GM23338 (cell line): ENCODE results near the gene HPD. TPM values are rescaled to one million over a fixed set of nuclear protein-coding genes. Genes with fewer than 3 reads are reported as not detected.

Experiments used
- ATAC-seq: fragments of 200-7000 bp; cut with Tn5 transposase; 3 replicates; pipeline ENCODE4 v1.9.1; 2020
- DNase-seq: peaks from one replicate; pipeline ENCODE4 v3.0.0-alpha.2; 2015; ENCODE audit warnings: low spot score
- H2AFZ ChIP-seq: fragments of 200-600 bp; sonication (generic); 2 replicates; pipeline ENCODE4 v1.8.0; 2016; ENCODE audit warnings: antibody characterized with exemption, mild to moderate bottlenecking, moderate library complexity
- H3F3A ChIP-seq: fragments of 200-600 bp; sonication (generic); replicated peaks from 2 replicates; pipeline ENCODE4 v1.8.0; 2017; ENCODE audit warnings: antibody characterized with exemption, mixed run types, low read depth
- H3K27ac ChIP-seq: fragments of 200-600 bp; sonication (generic); 2 replicates; pipeline ENCODE4 v1.6.1; 2016; ENCODE audit warnings: low read depth
- H3K27me3 ChIP-seq: fragments of 200-600 bp; sonication (generic); 2 replicates; pipeline ENCODE4 v1.8.0; 2016; ENCODE audit warnings: mild to moderate bottlenecking, mixed run types, moderate library complexity; ENCODE audit not compliant: insufficient read depth
- H3K36me3 ChIP-seq: fragments of 200-600 bp; sonication (generic); 2 replicates; pipeline ENCODE4 v1.8.0; 2016; ENCODE audit warnings: mild to moderate bottlenecking; ENCODE audit not compliant: insufficient read depth
- H3K4me1 ChIP-seq: fragments of 200-600 bp; sonication (generic); 2 replicates; pipeline ENCODE4 v1.8.0; 2016; ENCODE audit warnings: mild to moderate bottlenecking, moderate library complexity; ENCODE audit not compliant: insufficient read depth
- H3K4me2 ChIP-seq: fragments of 200-600 bp; sonication (generic); 2 replicates; pipeline ENCODE4 v1.7.1; 2017; ENCODE audit warnings: mixed run types
- H3K4me3 ChIP-seq: fragments of 200-600 bp; sonication (generic); 2 replicates; pipeline ENCODE4 v1.6.1; 2016; ENCODE audit warnings: mixed run types
- H3K79me2 ChIP-seq: fragments of 200-600 bp; sonication (generic); replicated peaks from 2 replicates; pipeline ENCODE4 v1.8.0; 2017; ENCODE audit warnings: mild to moderate bottlenecking; ENCODE audit not compliant: insufficient read depth
- H3K9me2 ChIP-seq: fragments of 200-600 bp; sonication (generic); 2 replicates; pipeline ENCODE4 v1.8.0; 2017; ENCODE audit not compliant: insufficient read depth
- H4K20me1 ChIP-seq: fragments of 200-600 bp; sonication (generic); replicated peaks from 2 replicates; pipeline ENCODE4 v1.8.0; 2017; ENCODE audit warnings: mild to moderate bottlenecking; ENCODE audit not compliant: insufficient read depth
- H3K27ac Mint-ChIP-seq: 2 replicates; pipeline ENCODE4 v1.8.0; 2020; ENCODE audit warnings: inconsistent platforms, mild to moderate bottlenecking, moderate library complexity, mixed read lengths
- H3K27me3 Mint-ChIP-seq: 3 replicates; pipeline ENCODE4 v1.8.0; 2022; ENCODE audit warnings: low read depth, mild to moderate bottlenecking, moderate library complexity, mixed read lengths, inconsistent platforms; ENCODE audit not compliant: insufficient read depth, poor library complexity
- H3K36me3 Mint-ChIP-seq: 3 replicates; pipeline ENCODE4 v1.8.0; 2021; ENCODE audit warnings: low read depth, mild to moderate bottlenecking, inconsistent platforms, moderate library complexity, mixed read lengths
- H3K4me1 Mint-ChIP-seq: 3 replicates; pipeline ENCODE4 v1.8.0; 2020; ENCODE audit warnings: mild to moderate bottlenecking, inconsistent platforms, mixed read lengths
- H3K4me3 Mint-ChIP-seq: 3 replicates; pipeline ENCODE4 v1.8.0; 2021; ENCODE audit warnings: moderate library complexity, mild to moderate bottlenecking, inconsistent platforms, mixed read lengths
- H3K9me3 Mint-ChIP-seq: 3 replicates; pipeline ENCODE4 v1.8.0; 2020; ENCODE audit warnings: moderate library complexity, mild to moderate bottlenecking, inconsistent platforms, mixed read lengths
- CREB1 ChIP-seq: fragments of 250-450 bp; sonication (Bioruptor Pico); IDR thresholded peaks from 2 replicates; pipeline ENCODE4 v1.5.0; 2020; ENCODE audit warnings: low read depth, mild to moderate bottlenecking, moderate library complexity
- CTCF ChIP-seq, 2 experiments: fragments of 200-600 bp in 1 of 2; sonication (generic) in 1 of 2; conservative IDR thresholded peaks; 2 replicates each; pipeline versions ENCODE4 v1.5.1 to v1.6.1; 2016 to 2017; ENCODE audit warnings: antibody characterized with exemption in 2 of 2, low read depth in 2 of 2, mild to moderate bottlenecking in 2 of 2, moderate library complexity in 1 of 2
- JUNB ChIP-seq: IDR thresholded peaks from one replicate; pipeline ENCODE4 v1.6.1; 2016; ENCODE audit warnings: antibody characterized with exemption; ENCODE audit not compliant: unreplicated experiment
- POLR2AphosphoS5 ChIP-seq: IDR thresholded peaks from 2 replicates; pipeline ENCODE4 v1.6.1; 2016; ENCODE audit warnings: antibody characterized with exemption, low read depth
- REST ChIP-seq: IDR thresholded peaks from one replicate; pipeline ENCODE4 v1.6.1; 2018; ENCODE audit warnings: antibody characterized with exemption; ENCODE audit not compliant: unreplicated experiment
- ZNF331 ChIP-seq: fragments of 250-450 bp; sonication (Bioruptor Pico); IDR thresholded peaks from 2 replicates; pipeline ENCODE4 v1.5.0; 2020; ENCODE audit warnings: low read depth, mild to moderate bottlenecking, moderate library complexity
- polyA plus RNA-seq: library from polyadenylated mRNA; unstranded; fragments of >200 nt; fragmentation: Nextera tagmentation; extraction: Ambion mirVana; gene quantifications from 2 replicates; pipeline ENCODE4 v1.2.1, GENCODE V29; 2016
- total RNA-seq: library from RNA; depleted of rRNA; stranded (reverse); fragments of >200 nt; shearing (Covaris generic); gene quantifications from 2 replicates; pipeline ENCODE4 v1.2.3, GENCODE V29; 2014

The HPD gene
- total and polyA plus RNA-seq, 2 experiments from 2014 or later, result not detected

GRCh38 chr12:121800694-121801594, 57.7 kb downstream of the HPD start:
- Histone ChIP-seq H3K4me2 (peak overlapping the region; percentile 94), H3K27ac (peak overlapping the region; percentile 99), H3K79me2 (peaks cover 60% of the 10 kb centered on the region), H3K4me3 (peak overlapping the region; percentile 59), H3K9me2 (no peaks in the 10 kb centered on the region), H2AFZ (no peak overlapping the region), H3K4me1 (peaks cover 33% of the 10 kb centered on the region), H3F3A (peaks cover 28% of the 10 kb centered on the region; the same call in 1 of the 2 replicates), H4K20me1 (peaks cover 9% of the 10 kb centered on the region; the same call in 1 of the 2 replicates), H3K36me3 (no peaks in the 10 kb centered on the region), H3K27me3 (no peaks in the 10 kb centered on the region)
- H3K4me3 Mint-ChIP-seq, result peak overlapping the region; percentile 90
- H3K9me3 Mint-ChIP-seq, result peaks cover 5% of the 10 kb centered on the region; the same call in 2 of the 3 replicates
- peaks cover 39% of the 10 kb centered on the region for H3K4me1 Mint-ChIP-seq
- DNase-seq, result peak; percentile 79
- peak overlapping the region; percentile 100 for H3K27ac Mint-ChIP-seq
- TF ChIP-seq POLR2AphosphoS5 (peak; percentile 52), ZNF331 (no peak), CREB1 (CRISPR knock-in tag) (0 out of 2 replicates have a peak, but pooled peaks have one; percentile 22)
- H3K27me3 Mint-ChIP-seq, result peaks cover 36% of the 10 kb centered on the region
- peaks cover 45% of the 10 kb centered on the region for H3K36me3 Mint-ChIP-seq
- ATAC-seq, result no peak

GRCh38 chr12:121799842-121800693, 58.6 kb downstream of the HPD start:
- Mint-ChIP-seq H3K4me1 (peaks cover 37% of the 10 kb centered on the region), H3K27ac (peak overlapping the region; percentile 91), H3K27me3 (peaks cover 36% of the 10 kb centered on the region), H3K9me3 (peaks cover 5% of the 10 kb centered on the region; the same call in 2 of the 3 replicates), H3K4me3 (peak overlapping the region; percentile 84), H3K36me3 (peaks cover 47% of the 10 kb centered on the region)
- H4K20me1 ChIP-seq, result peaks cover 9% of the 10 kb centered on the region; the same call in 1 of the 2 replicates
- peaks cover 51% of the 10 kb centered on the region for H3K79me2 ChIP-seq
- peaks cover 35% of the 10 kb centered on the region for H3F3A ChIP-seq
- H3K27ac ChIP-seq, result peak overlapping the region; percentile 96
- DNase-seq (peak; percentile 83), ATAC-seq (peak; percentile 8)
- H3K27me3 ChIP-seq, result no peaks in the 10 kb centered on the region
- no peak overlapping the region for H2AFZ ChIP-seq
- peaks cover 29% of the 10 kb centered on the region for H3K4me1 ChIP-seq
- no peaks in the 10 kb centered on the region for H3K36me3 ChIP-seq
- H3K4me2 ChIP-seq, result peak overlapping the region; percentile 94
- peak overlapping the region; percentile 59 for H3K4me3 ChIP-seq
- H3K9me2 ChIP-seq, result no peaks in the 10 kb centered on the region
- TF ChIP-seq POLR2AphosphoS5, result peak; percentile 33; the same call in 1 of the 2 replicates
- no peak for TF ChIP-seq JUNB
- no peak for TF ChIP-seq REST
- no peak for TF ChIP-seq CTCF (conservative IDR thresholded peaks at IDR 0.05; ENCODE audit: low read depth in 2 of 2)
